Stomach (tissue), 4 donors: Measurements from ENCODE around the gene MSI1.

Experiments
- CTCF ChIP-seq, 7 experiments: fragments of 450-650 bp in 4 of 7; fragments of 200-600 bp in 3 of 7; sonication (generic) in 3 of 7; IDR thresholded peaks; one replicate each; pipeline ENCODE4 v1.5.1; 2016 to 2019; ENCODE audit warnings: antibody characterized with exemption in 7 of 7, control low read depth in 2 of 7, mild to moderate bottlenecking in 1 of 7
- POLR2AphosphoS5 ChIP-seq, 3 donors: sonication (generic); formaldehyde crosslinking; IDR thresholded peaks; one replicate each; pipeline ENCODE4 v1.6.1; 2016; ENCODE audit warnings: antibody characterized with exemption in 3 of 3

GRCh38 chr12:120352117-120352516 lies 16.8 kb downstream of the MSI1 start:
- TF ChIP-seq CTCF (IDR thresholded peaks at IDR 0.05) (no peak), POLR2AphosphoS5 (IDR thresholded peaks at IDR 0.05) (no peak)
